SK-N-SH (cell line): ENCODE measurements around the gene TAF1B.

Experiments
- CTCF ChIP-seq: fragments of 200-600 bp; sonication (generic); IDR thresholded peaks from 2 replicates; pipeline ENCODE4 v1.6.1; 2017; ENCODE audit warnings: antibody characterized with exemption, mild to moderate bottlenecking, moderate library complexity
- EP300 ChIP-seq, 2 experiments: IDR thresholded peaks; 2 replicates each; pipeline versions ENCODE4 v1.4.0 to v1.6.1; 2012; ENCODE audit warnings: borderline replicate concordance in 1 of 2, low read depth in 1 of 2, low read length in 1 of 2
- EZH2phosphoT487 ChIP-seq: fragments of 200-600 bp; sonication (generic); IDR thresholded peaks from 2 replicates; pipeline ENCODE4 v1.6.1; 2017; ENCODE audit warnings: low read depth, mixed run types, mild to moderate bottlenecking, antibody characterized with exemption, moderate library complexity, borderline replicate concordance
- FOXM1 ChIP-seq: IDR thresholded peaks from 2 replicates; pipeline ENCODE4 v1.4.0; 2012; ENCODE audit warnings: low read depth, mild to moderate bottlenecking
- PBX3 ChIP-seq: IDR thresholded peaks from 2 replicates; pipeline ENCODE4; 2012
- POLR2AphosphoS5 ChIP-seq: IDR thresholded peaks from 2 replicates; pipeline ENCODE4 v1.6.1; 2012; ENCODE audit warnings: low read depth, low read length
- RCOR1 ChIP-seq: fragments of 150-350 bp; IDR thresholded peaks from 2 replicates; pipeline ENCODE4 v1.6.1; 2017; ENCODE audit warnings: antibody characterized with exemption, low read length
- REST ChIP-seq: IDR thresholded peaks from 2 replicates; pipeline ENCODE4 v1.6.1; 2012; ENCODE audit warnings: mild to moderate bottlenecking, low read depth, low read length, moderate library complexity
- RFX5 ChIP-seq: IDR thresholded peaks from 2 replicates; pipeline ENCODE4 v1.6.1; 2012; ENCODE audit warnings: mild to moderate bottlenecking, improper control_type of control experiment, low read length
- SMC3 ChIP-seq: IDR thresholded peaks from 2 replicates; pipeline ENCODE4 v1.6.1; 2012; ENCODE audit warnings: low read depth, low read length, improper control_type of control experiment
- USF1 ChIP-seq: IDR thresholded peaks from 2 replicates; pipeline ENCODE4 v1.4.0; 2012; ENCODE audit warnings: low read depth, borderline replicate concordance
- YY1 ChIP-seq: IDR thresholded peaks from 2 replicates; pipeline ENCODE4 v1.4.0; 2012; ENCODE audit warnings: low read depth, mild to moderate bottlenecking
- TF ChIP-seq, protein P1 (sequence below): fragments of 150-350 bp; IDR thresholded peaks from 2 replicates; pipeline ENCODE4 v1.6.1; 2017; ENCODE audit warnings: antibody characterized with exemption, low read length, low read depth, borderline replicate concordance
- TF ChIP-seq, protein P2 (sequence below): IDR thresholded peaks from 2 replicates; pipeline ENCODE4 v1.4.0; 2012; ENCODE audit warnings: low read depth

GRCh38 chr2:9966491-9967022 is 123.3 kb downstream of the TAF1B start:
- TF ChIP-seq FOXM1 (no peak), CTCF (no peak), YY1 (no peak), POLR2AphosphoS5 (no peak), USF1 (no peak), RFX5 (no peak), RCOR1 (no peak), EP300 (IDR thresholded peaks at IDR 0.05; ENCODE audit: borderline replicate concordance in 1 of 2, low read depth in 1 of 2, low read length in 1 of 2) (no peak), SMC3 (no peak), EZH2phosphoT487 (no peak), PBX3 (no peak), REST (no peak)
- TF ChIP-seq, protein P1, sequence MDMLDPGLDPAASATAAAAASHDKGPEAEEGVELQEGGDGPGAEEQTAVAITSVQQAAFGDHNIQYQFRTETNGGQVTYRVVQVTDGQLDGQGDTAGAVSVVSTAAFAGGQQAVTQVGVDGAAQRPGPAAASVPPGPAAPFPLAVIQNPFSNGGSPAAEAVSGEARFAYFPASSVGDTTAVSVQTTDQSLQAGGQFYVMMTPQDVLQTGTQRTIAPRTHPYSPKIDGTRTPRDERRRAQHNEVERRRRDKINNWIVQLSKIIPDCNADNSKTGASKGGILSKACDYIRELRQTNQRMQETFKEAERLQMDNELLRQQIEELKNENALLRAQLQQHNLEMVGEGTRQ, result no peak
- TF ChIP-seq, protein P2, sequence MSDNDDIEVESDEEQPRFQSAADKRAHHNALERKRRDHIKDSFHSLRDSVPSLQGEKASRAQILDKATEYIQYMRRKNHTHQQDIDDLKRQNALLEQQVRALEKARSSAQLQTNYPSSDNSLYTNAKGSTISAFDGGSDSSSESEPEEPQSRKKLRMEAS, result no peak
